H9 (cell line): ENCODE measurements around the gene ATE1. TPM values are rescaled to one million over a fixed set of nuclear protein-coding genes. Genes with fewer than 3 reads are reported as not detected.

Experiments
- DNase-seq: peaks from one replicate; pipeline ENCODE4 v3.0.0-alpha.2; 2017
- H2AFZ ChIP-seq: one replicate; pipeline ENCODE4 v1.6.1; 2013; ENCODE audit warnings: mild to moderate bottlenecking, low read length, control low read depth, moderate library complexity
- H2AK5ac ChIP-seq: 2 replicates; pipeline ENCODE4 v1.6.1; 2013; ENCODE audit warnings: low read length, control low read depth, mixed read lengths; ENCODE audit not compliant: insufficient read length
- H2BK120ac ChIP-seq: one replicate; pipeline ENCODE4 v1.6.1; 2013; ENCODE audit warnings: low read depth, mild to moderate bottlenecking, low read length, control low read depth, inconsistent platforms; ENCODE audit not compliant: poor library complexity, severe bottlenecking
- H2BK12ac ChIP-seq: 2 replicates; pipeline ENCODE4 v1.6.1; 2013; ENCODE audit warnings: low read length, control low read depth, mixed read lengths, low read depth; ENCODE audit not compliant: insufficient read length
- H2BK15ac ChIP-seq: 2 replicates; pipeline ENCODE4 v1.6.1; 2013; ENCODE audit warnings: low read depth, low read length, control low read depth
- H2BK20ac ChIP-seq: one replicate; pipeline ENCODE4 v1.6.1; 2013; ENCODE audit warnings: low read depth, mild to moderate bottlenecking, low read length, control low read depth, inconsistent platforms; ENCODE audit not compliant: poor library complexity, severe bottlenecking
- H2BK5ac ChIP-seq: 2 replicates; pipeline ENCODE4 v1.6.1; 2013; ENCODE audit warnings: low read length, control low read depth, mixed read lengths; ENCODE audit not compliant: insufficient read length
- H3K14ac ChIP-seq: 2 replicates; pipeline ENCODE4 v1.6.1; 2013; ENCODE audit warnings: low read length, control low read depth; ENCODE audit not compliant: insufficient read depth
- H3K18ac ChIP-seq: 2 replicates; pipeline ENCODE4 v1.6.1; 2013; ENCODE audit warnings: low read depth, mild to moderate bottlenecking, mixed read lengths, low read length, control low read depth; ENCODE audit not compliant: insufficient read length
- H3K23ac ChIP-seq: 2 replicates; pipeline ENCODE4 v1.6.1; 2013; ENCODE audit warnings: low read length, control low read depth, mixed read lengths, low read depth; ENCODE audit not compliant: insufficient read length
- H3K23me2 ChIP-seq: 2 replicates; pipeline ENCODE4 v1.6.1; 2013; ENCODE audit warnings: low read depth, mild to moderate bottlenecking, mixed read lengths, low read length, control low read depth; ENCODE audit not compliant: insufficient read length, poor library complexity, severe bottlenecking
- H3K27ac ChIP-seq: 2 replicates; pipeline ENCODE4 v1.5.1; 2013; ENCODE audit warnings: low read length, control low read depth, mixed read lengths, low read depth; ENCODE audit not compliant: insufficient read length
- H3K27me3 ChIP-seq: 2 replicates; pipeline ENCODE4 v1.6.1; 2013; ENCODE audit warnings: low read length, control low read depth, inconsistent platforms; ENCODE audit not compliant: insufficient read depth
- H3K4ac ChIP-seq: 2 replicates; pipeline ENCODE4 v1.6.1; 2013; ENCODE audit warnings: low read depth, mild to moderate bottlenecking, control low read depth, inconsistent platforms, low read length, moderate library complexity
- H3K4me1 ChIP-seq: 2 replicates; pipeline ENCODE4 v1.6.1; 2013; ENCODE audit warnings: low read length, control low read depth, inconsistent platforms; ENCODE audit not compliant: insufficient read depth
- H3K4me2 ChIP-seq: 2 replicates; pipeline ENCODE4 v1.6.1; 2013; ENCODE audit warnings: low read length, control low read depth, mixed read lengths; ENCODE audit not compliant: insufficient read length, insufficient read depth
- H3K56ac ChIP-seq: 2 replicates; pipeline ENCODE4 v1.6.1; 2013; ENCODE audit warnings: low read depth, mild to moderate bottlenecking, mixed read lengths, low read length, control low read depth; ENCODE audit not compliant: insufficient read length
- H3K79me1 ChIP-seq: 2 replicates; pipeline ENCODE4 v1.6.1; 2013; ENCODE audit warnings: low read depth, mild to moderate bottlenecking, moderate library complexity, low read length, control low read depth, inconsistent platforms; ENCODE audit not compliant: insufficient read depth, poor library complexity, severe bottlenecking
- H3K79me2 ChIP-seq: 2 replicates; pipeline ENCODE4 v1.6.1; 2013; ENCODE audit warnings: low read length, control low read depth, inconsistent platforms; ENCODE audit not compliant: insufficient read depth
- H3K9ac ChIP-seq: 2 replicates; pipeline ENCODE4 v1.6.1; 2013; ENCODE audit warnings: low read length, control low read depth, mixed read lengths; ENCODE audit not compliant: insufficient read length; ENCODE audit errors: extremely low read depth
- H3K9me3 ChIP-seq: one replicate; pipeline ENCODE4 v1.6.1; 2013; ENCODE audit warnings: low read depth, low read length, inconsistent platforms; ENCODE audit not compliant: control insufficient read depth
- H3T11ph ChIP-seq: one replicate; pipeline ENCODE4 v1.6.1; 2013; ENCODE audit warnings: mild to moderate bottlenecking, low read length, control low read depth, inconsistent platforms
- H4K20me1 ChIP-seq: one replicate; pipeline ENCODE4 v1.6.1; 2013; ENCODE audit not compliant: control insufficient read depth, insufficient read length, insufficient read depth
- H4K5ac ChIP-seq: 2 replicates; pipeline ENCODE4 v1.6.1; 2013; ENCODE audit warnings: low read depth, mild to moderate bottlenecking, mixed read lengths, low read length, control low read depth; ENCODE audit not compliant: insufficient read length
- H4K8ac ChIP-seq: replicated peaks from 2 replicates; pipeline ENCODE4 v1.6.1; 2013; ENCODE audit warnings: low read length, control low read depth, mixed read lengths, low read depth; ENCODE audit not compliant: insufficient read length
- H4K91ac ChIP-seq: 2 replicates; pipeline ENCODE4 v1.6.1; 2013; ENCODE audit warnings: low read depth, mild to moderate bottlenecking, moderate library complexity, mixed read lengths, low read length, control low read depth; ENCODE audit not compliant: insufficient read length
- H3K27ac Mint-ChIP-seq, 3 experiments: 2 replicates in 2 of 3; 3 replicates in 1 of 3; pipeline ENCODE4 v1.8.0; 2020 to 2021; ENCODE audit warnings: mixed read lengths in 3 of 3, mild to moderate bottlenecking in 1 of 3, moderate library complexity in 1 of 3
- H3K27me3 Mint-ChIP-seq: 2 replicates; pipeline ENCODE4 v1.8.0; 2021; ENCODE audit warnings: low read depth, mild to moderate bottlenecking, moderate library complexity, mixed read lengths
- H3K36me3 Mint-ChIP-seq, 3 experiments: 2 replicates in 2 of 3; 3 replicates in 1 of 3; pipeline ENCODE4 v1.8.0; 2020 to 2021; ENCODE audit warnings: low read depth in 3 of 3, mixed read lengths in 3 of 3; ENCODE audit not compliant: insufficient read depth in 1 of 3
- H3K4me1 Mint-ChIP-seq, 2 experiments: 2 replicates each; pipeline ENCODE4 v1.8.0; 2020; ENCODE audit warnings: mixed read lengths in 2 of 2
- H3K4me3 Mint-ChIP-seq, 2 experiments: 2 replicates in 1 of 2; 3 replicates in 1 of 2; pipeline ENCODE4 v1.8.0; 2020 to 2021; ENCODE audit warnings: mild to moderate bottlenecking in 2 of 2, mixed read lengths in 2 of 2, moderate library complexity in 1 of 2
- H3K9me3 Mint-ChIP-seq, 2 experiments: 2 replicates in 1 of 2; 3 replicates in 1 of 2; pipeline ENCODE4 v1.8.0; 2020; ENCODE audit warnings: mild to moderate bottlenecking in 2 of 2, mixed read lengths in 2 of 2, moderate library complexity in 1 of 2
- CTCF ChIP-seq: fragments of 200-600 bp; sonication (generic); conservative IDR thresholded peaks from 3 replicates; pipeline ENCODE4 v1.8.0; 2021; ENCODE audit warnings: antibody characterized with exemption, mild to moderate bottlenecking
- total RNA-seq: library from RNA; stranded (reverse); gene quantifications from 2 replicates; pipeline ENCODE4 v1.2.1, GENCODE V29; 2021

The ATE1 gene
- total RNA-seq, 1 experiment from 2014 or later = 29.0 TPM

- Histone ChIP-seq H3K18ac (no peak overlapping the region), H3K79me1 (no peaks in the 10 kb centered on the region), H3K9ac (no peak overlapping the region), H3K9me3 (no peaks in the 10 kb centered on the region), H3K4ac (no peak overlapping the region), H3K23me2 (no peaks in the 10 kb centered on the region), H3T11ph (no peak overlapping the region), H3K4me1 (no peaks in the 10 kb centered on the region; the same call in 1 of the 2 replicates), H3K79me2 (no peaks in the 10 kb centered on the region), H4K5ac (no peak overlapping the region), H4K20me1 (no peaks in the 10 kb centered on the region), H2BK15ac (no peak overlapping the region), H2AK5ac (no peak overlapping the region), H3K23ac (no peak overlapping the region), H2BK5ac (no peak overlapping the region), H3K27me3 (no peaks in the 10 kb centered on the region), H3K56ac (no peak overlapping the region), H2BK12ac (no peak overlapping the region), H4K91ac (no peak overlapping the region), H2AFZ (no peak overlapping the region), H3K14ac (no peak overlapping the region), H2BK20ac (no peak overlapping the region), H3K27ac (no peak overlapping the region), H3K4me2 (no peak overlapping the region), H4K8ac (no peak overlapping the region), H2BK120ac (no peak overlapping the region)
- no peak overlapping the region for H3K4me3 Mint-ChIP-seq
- no peaks in the 10 kb centered on the region; a peak in 1 of 5 replicates for H3K9me3 Mint-ChIP-seq
- no peak overlapping the region for H3K27ac Mint-ChIP-seq
- H3K36me3 Mint-ChIP-seq = peaks cover 4 to 21% (median 10%) of the 10 kb centered on the region in 3 experiments; a peak in 6 of 7 replicates
- no peaks in the 10 kb centered on the region for H3K27me3 Mint-ChIP-seq
- H3K4me1 Mint-ChIP-seq = no peaks in the 10 kb centered on the region
- DNase-seq = no peak
- TF ChIP-seq CTCF = no peak
These were observed 46.9 kb downstream of the ATE1 start for GRCh38 chr10:121880895-121881294.
